Right lobe of liver (tissue), 4 donors: ENCODE results near the gene TMEM72.

Experiments
- POLR2A ChIP-seq: fragments of 450-650 bp; IDR thresholded peaks from one replicate; pipeline ENCODE4 v1.6.1; 2017; ENCODE audit warnings: antibody characterized with exemption, mild to moderate bottlenecking
- TF ChIP-seq, protein P1 (sequence below), 4 donors: fragments of 200-600 bp in 3 of 4; fragments of 450-650 bp in 1 of 4; IDR thresholded peaks; one replicate each; pipeline versions ENCODE4 v1.5.1 to v1.8.0; 2016 to 2022; ENCODE audit warnings: antibody characterized with exemption in 4 of 4, mild to moderate bottlenecking in 2 of 4
- donor health status: DM: no; HTN: no; CAD: no.
- donor health status: DM: no; HTN: no; CAD: no.
- donor health status: DM: no; HTN: yes; CAD: no.

GRCh38 chr10:44929356-44930255 lies 18.5 kb downstream of the TMEM72 start:
- TF ChIP-seq, protein P1, sequence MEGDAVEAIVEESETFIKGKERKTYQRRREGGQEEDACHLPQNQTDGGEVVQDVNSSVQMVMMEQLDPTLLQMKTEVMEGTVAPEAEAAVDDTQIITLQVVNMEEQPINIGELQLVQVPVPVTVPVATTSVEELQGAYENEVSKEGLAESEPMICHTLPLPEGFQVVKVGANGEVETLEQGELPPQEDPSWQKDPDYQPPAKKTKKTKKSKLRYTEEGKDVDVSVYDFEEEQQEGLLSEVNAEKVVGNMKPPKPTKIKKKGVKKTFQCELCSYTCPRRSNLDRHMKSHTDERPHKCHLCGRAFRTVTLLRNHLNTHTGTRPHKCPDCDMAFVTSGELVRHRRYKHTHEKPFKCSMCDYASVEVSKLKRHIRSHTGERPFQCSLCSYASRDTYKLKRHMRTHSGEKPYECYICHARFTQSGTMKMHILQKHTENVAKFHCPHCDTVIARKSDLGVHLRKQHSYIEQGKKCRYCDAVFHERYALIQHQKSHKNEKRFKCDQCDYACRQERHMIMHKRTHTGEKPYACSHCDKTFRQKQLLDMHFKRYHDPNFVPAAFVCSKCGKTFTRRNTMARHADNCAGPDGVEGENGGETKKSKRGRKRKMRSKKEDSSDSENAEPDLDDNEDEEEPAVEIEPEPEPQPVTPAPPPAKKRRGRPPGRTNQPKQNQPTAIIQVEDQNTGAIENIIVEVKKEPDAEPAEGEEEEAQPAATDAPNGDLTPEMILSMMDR (IDR thresholded peaks at IDR 0.05), result no peak
- no peak for TF ChIP-seq POLR2A
